VCaP (cell line): ENCODE data around the gene HNRNPCL2.
"Not testable (repeated sequence)": the region's sequence is repeated elsewhere in the genome, so short reads cannot be mapped to it uniquely, and the experiment has no call there.

Experiments
- H3K27ac ChIP-seq: fragments of 450-650 bp; 2 replicates; pipeline ENCODE4 v1.5.1; 2017

HNRNPCL2 gene

GRCh38 chr1:13116754-13117153 is at the start of gene HNRNPCL2:
Gene HNRNPCL2 (minus strand): TSS chr1:13116854. CDS start chr1:13116400, 454 bp downstream.
- H3K27ac ChIP-seq = not testable (repeated sequence)

- not testable (repeated sequence) for H3K27ac ChIP-seq
These were observed 48.9 kb upstream of the HNRNPCL2 start, which contains the start of gene HNRNPCL4 for GRCh38 chr1:13165531-13165930. Gene HNRNPCL4 (minus strand): TSS chr1:13165631. CDS start chr1:13165467, 164 bp downstream.

- H3K27ac ChIP-seq = not testable (repeated sequence)
These were observed 39.3 kb upstream of the HNRNPCL2 start, which contains the start of gene PRAMEF26 for GRCh38 chr1:13155909-13156308. Gene PRAMEF26 (minus strand): TSS chr1:13156009. CDS start chr1:13153095, 2,914 bp downstream.

- H3K27ac ChIP-seq = not testable (repeated sequence)
These were observed 46.2 kb downstream of the HNRNPCL2 start, which contains the start of gene PRAMEF25 for GRCh38 chr1:13070474-13070873. Gene PRAMEF25 (plus strand): TSS chr1:13070774. CDS start chr1:13073694, 2,920 bp downstream.
